MM.1S (cell line): Measurements from ENCODE around the gene CD6.

ENCODE experiments used
- CTCF ChIP-seq: fragments of 300-600 bp; sonication (generic); IDR thresholded peaks from 2 replicates; pipeline ENCODE4 v1.5.1; 2016; ENCODE audit warnings: antibody characterized with exemption, low read length, mixed read lengths
- EZH2 ChIP-seq: fragments of 300-600 bp; sonication (generic); optimal IDR thresholded peaks from 2 replicates; pipeline ENCODE3; 2017; ENCODE audit warnings: low read depth, mild to moderate bottlenecking, antibody characterized with exemption, low read length, mixed read lengths
- EZH2phosphoT487 ChIP-seq: fragments of 300-600 bp; sonication (generic); IDR thresholded peaks from 2 replicates; pipeline ENCODE4 v1.6.1; 2018; ENCODE audit warnings: antibody characterized with exemption, low read length

- TF ChIP-seq CTCF (no peak), EZH2 (no peak), EZH2phosphoT487 (no peak)
Observed at GRCh38 chr11:60923800-60924109, 47.7 kb upstream of the CD6 start.
